ENCODE results near the gene TBC1D1.

GRCh38 chr4:38090455-38091246 lies 199.8 kb downstream of the TBC1D1 start:
- no peak for TF ChIP-seq CTCF (IDR thresholded peaks at IDR 0.05; ENCODE audit: low read depth, low read length, poor library complexity, severe bottlenecking)
- no peak for TF ChIP-seq EZH2phosphoT487 (IDR thresholded peaks at IDR 0.05; ENCODE audit: borderline replicate concordance, low read length)

Data from DOHH2 (cell line).